NCI-H526 treated with DMSO at 0.1 percent for 48 hours (cell line): ENCODE results near the gene DDR2.

ENCODE experiments used
- DNase-seq: peaks from one replicate; lab custom pipeline; 2025; lab: John Stamatoyannopoulos, UW

Gene DDR2

GRCh38 chr1:162629651-162630050 is 2.6 kb upstream of the DDR2 start:
- no peak for DNase-seq

GRCh38 chr1:162631546-162632191 is 595 bp upstream of the DDR2 start:
- DNase-seq: no peak

GRCh38 chr1:162632698-162633080 is 425 bp downstream of the DDR2 start:
- DNase-seq: no peak

GRCh38 chr1:162633081-162633762 is 958 bp downstream of the DDR2 start:
- no peak for DNase-seq

DNA sequence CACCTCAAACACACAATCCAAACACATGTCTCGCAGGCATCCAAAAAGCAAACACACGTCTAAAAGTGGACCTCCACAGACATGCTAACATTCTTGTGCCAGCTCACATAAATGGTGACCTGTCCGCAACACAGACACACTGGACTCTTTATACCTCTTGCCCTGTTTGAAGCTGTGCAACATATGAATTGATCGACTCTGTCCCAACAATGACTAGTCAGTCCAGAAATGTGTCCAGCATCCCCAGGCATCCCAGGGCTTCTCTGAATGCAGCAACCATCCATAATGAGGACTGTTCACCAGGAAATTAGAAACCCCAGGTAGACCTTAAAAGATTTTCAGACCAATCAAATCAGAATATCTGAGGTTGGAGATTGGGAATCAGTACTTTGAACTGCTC is 3.2 kb downstream of the DDR2 start:
- no peak for DNase-seq

DNA sequence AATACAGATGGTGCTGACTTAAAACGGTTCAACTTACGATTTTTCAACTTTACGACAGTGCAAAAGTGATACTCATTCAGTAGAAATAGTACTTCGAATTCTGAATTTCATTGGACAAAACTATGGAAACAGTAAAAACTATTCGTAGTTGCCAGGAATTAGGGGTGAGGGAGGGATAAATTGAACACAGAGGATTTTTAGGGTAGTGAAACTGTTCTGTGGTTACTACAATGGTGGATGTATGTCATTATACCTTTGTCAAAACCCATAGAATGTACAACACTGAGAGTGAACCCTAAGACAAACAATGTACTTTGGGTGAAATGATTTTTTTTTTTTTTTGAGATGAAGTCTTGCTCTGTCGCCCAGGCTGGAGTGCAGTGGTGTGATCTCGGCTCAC is 7.5 kb downstream of the DDR2 start:
- no peak for DNase-seq

DNA sequence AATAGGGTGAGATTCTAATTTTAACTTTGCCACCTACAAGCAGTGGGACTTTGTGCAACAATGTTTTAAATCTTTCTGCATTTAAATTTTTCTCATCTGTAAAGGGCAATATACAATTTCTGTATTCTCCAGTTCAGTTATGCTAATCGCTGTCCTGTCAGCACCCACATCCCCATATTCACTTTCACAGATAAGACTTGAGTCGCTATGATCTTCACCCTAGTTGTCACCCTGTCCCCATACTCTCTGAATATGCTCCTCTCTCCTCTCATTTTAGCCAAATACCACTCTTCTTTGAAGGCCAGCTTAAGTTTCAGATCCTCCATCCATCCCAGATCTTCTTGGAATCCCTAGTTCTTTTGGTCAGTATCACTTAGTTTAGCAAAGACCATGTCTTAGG is 8.8 kb downstream of the DDR2 start:
- no peak for DNase-seq

DNA sequence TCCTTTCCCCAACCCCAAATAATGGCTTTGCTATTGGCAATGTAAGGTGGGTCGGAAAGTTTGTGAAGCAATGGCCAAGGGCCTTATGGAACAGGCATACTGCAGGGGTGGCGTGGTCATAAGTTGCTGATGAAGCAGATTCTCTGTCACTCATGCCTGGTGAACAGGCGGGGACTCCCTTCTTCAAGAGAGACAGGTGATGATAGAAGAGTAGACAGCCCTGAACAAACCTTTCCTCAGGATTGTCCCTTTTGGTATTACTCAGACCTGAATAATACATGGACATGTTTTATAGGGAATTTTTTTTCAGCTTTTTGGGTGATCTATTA is 12.7 kb downstream of the DDR2 start:
- DNase-seq: no peak

DNA sequence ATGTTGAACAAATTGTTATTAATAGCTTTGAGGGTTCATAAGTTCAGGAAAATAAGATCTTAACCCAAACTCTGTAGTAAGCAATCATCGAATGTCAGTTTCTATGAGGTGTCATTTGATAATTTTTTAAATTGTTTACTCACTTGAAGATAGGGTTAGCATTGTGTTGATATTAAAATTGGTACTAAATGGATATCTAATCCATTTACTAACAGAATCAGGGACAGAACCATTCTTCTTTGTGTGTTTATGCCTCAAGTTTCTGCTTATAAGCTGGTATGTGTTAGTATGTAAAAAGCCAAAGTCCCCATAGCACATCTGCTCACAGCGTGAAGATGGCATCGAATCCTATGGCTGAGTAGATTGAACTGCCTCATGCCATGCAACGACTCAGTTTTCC is 13.4 kb downstream of the DDR2 start:
- no peak for DNase-seq

DNA sequence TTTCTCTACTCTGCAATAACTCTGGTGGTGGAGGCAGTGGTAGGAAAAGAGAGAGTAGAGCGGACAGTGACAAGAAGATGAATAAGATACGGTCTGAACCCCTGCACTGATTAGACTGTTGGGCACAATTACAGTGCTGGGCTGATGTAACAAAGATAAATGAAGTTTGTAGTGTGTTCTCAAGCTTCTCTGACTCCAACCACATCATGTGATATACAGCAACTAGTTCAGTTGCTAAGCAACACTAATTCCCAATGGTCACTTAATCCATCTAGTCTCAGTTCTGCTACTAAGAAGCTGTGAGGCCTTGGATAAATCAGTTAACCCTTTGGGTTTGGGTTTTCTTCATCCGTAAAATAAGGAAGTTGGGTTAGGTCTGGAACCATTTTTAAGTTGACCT is 17.3 kb downstream of the DDR2 start:
- no peak for DNase-seq

- no peak for DNase-seq
These were observed 22.8 kb downstream of the DDR2 start for GRCh38 chr1:162654915-162655620.

GRCh38 chr1:162656266-162656665 is 24.0 kb downstream of the DDR2 start:
- no peak for DNase-seq

DNA sequence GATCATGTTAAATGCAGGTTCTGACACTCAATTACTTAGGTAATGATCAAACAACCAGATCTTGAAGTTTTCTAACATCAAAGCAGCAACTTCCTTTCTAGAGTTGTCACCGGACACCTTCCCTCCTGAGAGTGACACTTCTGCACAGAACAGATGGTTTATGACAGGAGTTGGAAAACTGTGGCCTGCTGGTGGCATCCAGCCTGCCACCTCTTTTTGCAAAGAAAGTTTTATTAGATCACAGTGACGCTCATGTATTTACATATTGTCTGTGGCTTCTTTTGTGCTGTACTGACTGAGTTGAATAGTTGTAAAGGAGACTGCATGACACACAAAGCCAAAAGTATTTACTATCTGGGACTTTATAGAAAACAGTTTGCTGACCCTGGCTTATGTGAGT is 28.3 kb downstream of the DDR2 start:
- no peak for DNase-seq

- DNase-seq: no peak
These were observed 29.1 kb downstream of the DDR2 start for GRCh38 chr1:162661336-162661735.

- no peak for DNase-seq
These were observed 29.7 kb downstream of the DDR2 start for GRCh38 chr1:162662013-162662412.

DNA sequence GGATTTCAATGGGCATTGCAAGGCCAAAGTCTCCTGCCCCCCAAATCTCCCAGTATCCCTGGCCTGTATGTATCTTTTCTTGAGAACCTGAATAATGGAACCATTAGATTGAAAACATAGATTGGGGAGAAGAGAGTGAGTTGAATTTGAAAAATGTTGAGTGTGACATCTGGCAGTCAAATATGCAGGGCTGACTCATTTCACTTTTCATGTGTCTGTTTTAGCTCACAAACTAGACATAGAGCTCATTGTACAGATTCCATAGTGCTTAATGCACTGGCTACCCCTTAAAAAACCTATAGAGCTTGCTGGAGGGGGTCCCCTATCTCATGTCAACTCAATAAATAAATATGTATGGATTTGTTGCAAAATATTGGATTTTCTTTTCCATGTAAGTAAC is 30.8 kb downstream of the DDR2 start:
- no peak for DNase-seq

DNA sequence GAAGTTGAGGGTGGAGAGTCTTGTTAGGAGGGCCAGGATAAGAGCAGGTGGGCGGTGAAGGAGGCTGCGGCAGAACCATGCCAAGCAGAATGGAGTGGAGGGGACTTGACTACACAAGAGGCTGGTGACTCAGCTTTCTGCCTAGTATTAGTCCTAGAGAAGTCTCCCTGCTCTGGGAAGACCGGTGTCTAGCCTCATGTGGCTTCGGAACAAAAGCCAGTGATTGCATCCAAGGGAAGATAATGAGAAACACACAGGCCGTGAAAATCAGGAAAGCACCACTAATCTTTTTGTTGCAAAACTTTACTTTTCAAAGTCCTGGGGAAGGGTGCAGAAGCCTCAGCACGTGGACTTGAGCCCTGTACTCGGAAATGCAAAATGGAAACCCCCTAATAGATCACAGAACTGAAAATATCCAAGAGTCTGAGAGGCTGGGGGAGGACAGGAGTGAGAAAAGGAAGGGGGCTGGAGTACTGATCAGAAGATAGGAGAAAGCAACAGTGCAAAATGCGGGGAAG is 31.4 kb downstream of the DDR2 start:
- DNase-seq: no peak

- DNase-seq: no peak
These were observed 33.9 kb downstream of the DDR2 start for GRCh38 chr1:162666006-162666645.

DNA sequence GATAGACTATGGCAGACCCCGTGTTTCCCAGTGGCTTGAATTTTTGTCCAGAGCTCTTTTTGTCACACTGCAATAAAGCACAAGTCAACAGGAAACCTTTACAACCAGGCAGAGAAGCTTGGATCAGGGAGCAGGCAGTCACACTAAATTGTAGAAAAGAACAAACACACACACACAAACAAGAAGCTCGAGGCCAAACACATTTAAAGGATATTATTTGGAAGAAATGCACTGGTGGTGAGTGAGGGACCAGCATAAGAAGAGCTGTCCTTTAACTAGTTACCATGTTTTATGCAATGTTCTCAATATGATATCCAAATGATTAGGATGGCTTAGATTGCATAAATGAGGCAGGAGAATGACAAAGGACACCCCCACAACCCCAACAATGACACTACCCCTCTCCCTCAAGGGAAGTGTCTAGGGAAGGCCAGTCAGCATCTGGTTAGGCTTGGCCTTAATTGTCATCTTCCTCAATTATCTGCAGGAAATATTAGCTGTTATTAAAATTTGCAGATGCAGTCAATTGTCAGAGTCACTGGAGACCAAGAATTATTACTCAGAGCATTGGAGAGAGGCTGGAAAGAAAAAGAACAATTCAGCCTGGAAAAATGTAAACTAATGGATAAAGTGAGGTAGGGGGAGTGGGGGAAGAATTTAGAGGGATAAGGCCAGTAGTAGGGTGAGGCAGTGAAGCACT is 35.3 kb downstream of the DDR2 start:
- no peak for DNase-seq

- no peak for DNase-seq
These were observed 38.8 kb downstream of the DDR2 start for GRCh38 chr1:162670928-162671663.

- no peak for DNase-seq
These were observed 39.6 kb downstream of the DDR2 start for GRCh38 chr1:162671664-162672410.
